ENCODE results near the gene NUP62. TPM values are rescaled to one million over a fixed set of nuclear protein-coding genes. Genes with fewer than 3 reads are reported as not detected.

Gene NUP62
- total and polyA plus RNA-seq, 2 experiments from 2014 or later = 55.5 to 99.4 TPM

GRCh38 chr19:49881672-49882394 is 47.5 kb downstream of the NUP62 start:
- H3K27me3 ChIP-seq (ENCODE audit: insufficient read depth) = no peaks in the 10 kb centered on the region
- H3K4me1 ChIP-seq (ENCODE audit: insufficient read depth) = peaks cover 9% of the 10 kb centered on the region; the same call in 1 of the 2 replicates
- TF ChIP-seq EZH2 (IDR thresholded peaks at IDR 0.05; ENCODE audit: low read depth, unreplicated experiment) (no peak), NANOG (IDR thresholded peaks at IDR 0.05; ENCODE audit: borderline replicate concordance) (no peak), CREB1 (CRISPR knock-in tag; IDR thresholded peaks at IDR 0.05; ENCODE audit: low read depth) (no peak), POLR2AphosphoS5 (IDR thresholded peaks at IDR 0.05; ENCODE audit: low read depth) (no peak), STAT1 (IDR thresholded peaks at IDR 0.05; ENCODE audit: unreplicated experiment) (no peak)
- Mint-ChIP-seq H3K4me1 (peaks cover 17% of the 10 kb centered on the region; the same call in 2 of the 3 replicates), H3K9me3 (peaks cover 3% of the 10 kb centered on the region; the same call in 1 of the 3 replicates), H3K27me3 (ENCODE audit: insufficient read depth, low read depth, poor library complexity) (peaks cover 10% of the 10 kb centered on the region), H3K4me3 (no peak overlapping the region; the same call in 2 of the 3 replicates), H3K27ac (peak overlapping the region; percentile 81; the same call in 1 of the 2 replicates), H3K36me3 (ENCODE audit: low read depth) (peaks cover 72% of the 10 kb centered on the region)
- no peak overlapping the region for H3K4me3 ChIP-seq
- peaks cover 8% of the 10 kb centered on the region for H4K20me1 ChIP-seq (replicated peaks; ENCODE audit: insufficient read depth)
- H3K27ac ChIP-seq (ENCODE audit: low read depth) = no peak overlapping the region
- H3F3A ChIP-seq (replicated peaks; ENCODE audit: low read depth) = peaks cover 19% of the 10 kb centered on the region; the same call in 1 of the 2 replicates
- peaks cover 39% of the 10 kb centered on the region for H3K36me3 ChIP-seq (ENCODE audit: insufficient read depth)
- no peak overlapping the region for H3K4me2 ChIP-seq
- ATAC-seq (no peak), DNase-seq (ENCODE audit: low spot score) (peak; percentile 74)
- H3K79me2 ChIP-seq (replicated peaks; ENCODE audit: insufficient read depth) = peaks cover 19% of the 10 kb centered on the region
- no peak overlapping the region for H2AFZ ChIP-seq
- no peaks in the 10 kb centered on the region for H3K9me2 ChIP-seq (ENCODE audit: insufficient read depth)

GRCh38 chr19:49881186-49881585 is 48.1 kb downstream of the NUP62 start:
- no peaks in the 10 kb centered on the region for H3K9me2 ChIP-seq (ENCODE audit: insufficient read depth)
- H3F3A ChIP-seq (replicated peaks; ENCODE audit: low read depth) = peaks cover 15% of the 10 kb centered on the region; the same call in 1 of the 2 replicates
- peaks cover 3% of the 10 kb centered on the region; the same call in 1 of the 3 replicates for H3K9me3 Mint-ChIP-seq
- H3K27me3 Mint-ChIP-seq (ENCODE audit: insufficient read depth, low read depth, poor library complexity) = peaks cover 10% of the 10 kb centered on the region
- H3K4me1 ChIP-seq (ENCODE audit: insufficient read depth) = peaks cover 9% of the 10 kb centered on the region; the same call in 1 of the 2 replicates
- H3K36me3 ChIP-seq (ENCODE audit: insufficient read depth) = peaks cover 39% of the 10 kb centered on the region
- no peak overlapping the region for H2AFZ ChIP-seq
- no peak overlapping the region for H3K4me3 ChIP-seq
- no peak overlapping the region; the same call in 2 of the 3 replicates for H3K4me3 Mint-ChIP-seq
- no peak for DNase-seq (ENCODE audit: low spot score)
- no peaks in the 10 kb centered on the region for H3K27me3 ChIP-seq (ENCODE audit: insufficient read depth)
- peaks cover 19% of the 10 kb centered on the region for H3K79me2 ChIP-seq (replicated peaks; ENCODE audit: insufficient read depth)
- peaks cover 8% of the 10 kb centered on the region for H4K20me1 ChIP-seq (replicated peaks; ENCODE audit: insufficient read depth)
- no peak overlapping the region for H3K27ac ChIP-seq (ENCODE audit: low read depth)
- H3K4me1 Mint-ChIP-seq = peaks cover 17% of the 10 kb centered on the region; the same call in 2 of the 3 replicates
- peaks cover 68% of the 10 kb centered on the region for H3K36me3 Mint-ChIP-seq (ENCODE audit: low read depth)
- no peak overlapping the region for H3K27ac Mint-ChIP-seq
- H3K4me2 ChIP-seq = no peak overlapping the region
- no peak for ATAC-seq
- TF ChIP-seq, protein P1, sequence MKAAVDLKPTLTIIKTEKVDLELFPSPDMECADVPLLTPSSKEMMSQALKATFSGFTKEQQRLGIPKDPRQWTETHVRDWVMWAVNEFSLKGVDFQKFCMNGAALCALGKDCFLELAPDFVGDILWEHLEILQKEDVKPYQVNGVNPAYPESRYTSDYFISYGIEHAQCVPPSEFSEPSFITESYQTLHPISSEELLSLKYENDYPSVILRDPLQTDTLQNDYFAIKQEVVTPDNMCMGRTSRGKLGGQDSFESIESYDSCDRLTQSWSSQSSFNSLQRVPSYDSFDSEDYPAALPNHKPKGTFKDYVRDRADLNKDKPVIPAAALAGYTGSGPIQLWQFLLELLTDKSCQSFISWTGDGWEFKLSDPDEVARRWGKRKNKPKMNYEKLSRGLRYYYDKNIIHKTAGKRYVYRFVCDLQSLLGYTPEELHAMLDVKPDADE (IDR thresholded peaks at IDR 0.05) = no peak
- TF ChIP-seq CREB1 (CRISPR knock-in tag; IDR thresholded peaks at IDR 0.05; ENCODE audit: low read depth) = no peak

DNA sequence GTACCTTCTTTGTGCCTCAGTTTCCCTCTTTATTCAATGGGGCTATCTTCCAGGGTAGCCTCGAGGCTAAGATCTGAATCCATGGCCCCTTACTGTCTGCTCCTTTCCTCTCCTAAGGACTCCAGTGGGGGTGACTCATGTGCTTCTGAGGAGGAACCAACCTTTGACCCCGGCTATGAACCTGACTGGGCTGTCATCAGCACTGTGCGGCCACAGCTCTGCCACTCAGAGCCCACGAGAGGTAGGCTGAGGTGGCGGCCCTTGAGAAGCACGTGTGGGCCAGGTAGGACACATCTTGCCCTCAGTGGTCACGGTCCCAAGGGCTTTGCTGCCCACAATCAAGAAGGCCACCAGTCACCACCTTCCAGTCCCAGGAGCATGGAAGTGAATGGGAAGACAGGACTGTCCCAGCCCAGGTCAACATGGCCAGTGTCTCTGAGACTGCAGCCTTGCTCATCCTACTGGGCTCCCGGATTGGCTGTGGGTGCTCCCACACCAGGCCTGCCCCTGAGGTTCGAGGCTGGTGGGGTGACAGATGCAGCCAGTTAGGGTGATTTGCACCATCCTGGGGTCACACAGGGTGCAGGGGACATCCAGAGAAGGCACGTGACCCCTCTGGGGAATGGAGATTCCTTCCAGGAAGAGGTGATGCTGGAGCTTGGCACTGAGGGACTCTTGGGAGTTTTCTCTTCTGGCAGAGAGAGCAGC is 49.0 kb downstream of the NUP62 start:
- Mint-ChIP-seq H3K4me3 (no peak overlapping the region), H3K36me3 (ENCODE audit: low read depth) (peaks cover 68% of the 10 kb centered on the region)
- H3K36me3 ChIP-seq (ENCODE audit: insufficient read depth) = peaks cover 39% of the 10 kb centered on the region
- TF ChIP-seq CREB1 (CRISPR knock-in tag; IDR thresholded peaks at IDR 0.05; ENCODE audit: low read depth) = no peak
- no peak for TF ChIP-seq STAT1 (IDR thresholded peaks at IDR 0.05; ENCODE audit: unreplicated experiment)
- TF ChIP-seq CTCF (conservative IDR thresholded peaks at IDR 0.05; ENCODE audit: low read depth in 2 of 2) = no peak
- TF ChIP-seq JUNB (IDR thresholded peaks at IDR 0.05; ENCODE audit: unreplicated experiment) = no peak
- TF ChIP-seq ZNF114 (CRISPR knock-in tag; IDR thresholded peaks at IDR 0.05) = no peak
- no peak for TF ChIP-seq EZH2phosphoT487 (IDR thresholded peaks at IDR 0.05; ENCODE audit: unreplicated experiment)

More for the DNA sequence above, 49.0 kb downstream of the NUP62 start:
- no peak overlapping the region for H2AFZ ChIP-seq
- Mint-ChIP-seq H3K27me3 (ENCODE audit: insufficient read depth, low read depth, poor library complexity) (peaks cover 14% of the 10 kb centered on the region), H3K27ac (no peak overlapping the region), H3K4me1 (peaks cover 21% of the 10 kb centered on the region; the same call in 2 of the 3 replicates), H3K9me3 (peaks cover 3% of the 10 kb centered on the region; the same call in 1 of the 3 replicates)
- H3F3A ChIP-seq (replicated peaks; ENCODE audit: low read depth) = peaks cover 15% of the 10 kb centered on the region; the same call in 1 of the 2 replicates
- H3K4me2 ChIP-seq = no peak overlapping the region
- peaks cover 8% of the 10 kb centered on the region for H4K20me1 ChIP-seq (replicated peaks; ENCODE audit: insufficient read depth)
- H3K4me1 ChIP-seq (ENCODE audit: insufficient read depth) = peaks cover 14% of the 10 kb centered on the region; the same call in 1 of the 2 replicates
- H3K4me3 ChIP-seq = no peak overlapping the region
- ATAC-seq (no peak), DNase-seq (ENCODE audit: low spot score) (no peak)
- H3K9me2 ChIP-seq (ENCODE audit: insufficient read depth) = no peaks in the 10 kb centered on the region
- peaks cover 26% of the 10 kb centered on the region for H3K79me2 ChIP-seq (replicated peaks; ENCODE audit: insufficient read depth)
- no peak overlapping the region for H3K27ac ChIP-seq (ENCODE audit: low read depth)
- H3K27me3 ChIP-seq (ENCODE audit: insufficient read depth) = no peaks in the 10 kb centered on the region
